Measurements from ENCODE around the gene PADI4.

Gene PADI4

GRCh38 chr1:17365293-17365692 lies 57.3 kb downstream of the PADI4 start:
- Histone ChIP-seq H3K27ac (ENCODE audit: low read length) (no peak overlapping the region), H3K9ac (ENCODE audit: low read length) (no peak overlapping the region), H3K27me3 (ENCODE audit: low read depth, low read length) (no peaks in the 10 kb centered on the region), H3K4me2 (ENCODE audit: low read length) (no peak overlapping the region), H3K4me1 (ENCODE audit: low read length) (no peaks in the 10 kb centered on the region), H2AFZ (ENCODE audit: low read depth, low read length) (no peak overlapping the region), H3K36me3 (replicated peaks; ENCODE audit: low read depth, low read length) (no peaks in the 10 kb centered on the region), H4K20me1 (ENCODE audit: insufficient read depth, low read length) (no peaks in the 10 kb centered on the region), H3K4me3 (ENCODE audit: low read length) (no peak overlapping the region), H3K79me2 (ENCODE audit: low read length) (no peaks in the 10 kb centered on the region), H3K9me3 (ENCODE audit: insufficient read depth, low read length) (no peaks in the 10 kb centered on the region)
- TF ChIP-seq, protein P1, sequence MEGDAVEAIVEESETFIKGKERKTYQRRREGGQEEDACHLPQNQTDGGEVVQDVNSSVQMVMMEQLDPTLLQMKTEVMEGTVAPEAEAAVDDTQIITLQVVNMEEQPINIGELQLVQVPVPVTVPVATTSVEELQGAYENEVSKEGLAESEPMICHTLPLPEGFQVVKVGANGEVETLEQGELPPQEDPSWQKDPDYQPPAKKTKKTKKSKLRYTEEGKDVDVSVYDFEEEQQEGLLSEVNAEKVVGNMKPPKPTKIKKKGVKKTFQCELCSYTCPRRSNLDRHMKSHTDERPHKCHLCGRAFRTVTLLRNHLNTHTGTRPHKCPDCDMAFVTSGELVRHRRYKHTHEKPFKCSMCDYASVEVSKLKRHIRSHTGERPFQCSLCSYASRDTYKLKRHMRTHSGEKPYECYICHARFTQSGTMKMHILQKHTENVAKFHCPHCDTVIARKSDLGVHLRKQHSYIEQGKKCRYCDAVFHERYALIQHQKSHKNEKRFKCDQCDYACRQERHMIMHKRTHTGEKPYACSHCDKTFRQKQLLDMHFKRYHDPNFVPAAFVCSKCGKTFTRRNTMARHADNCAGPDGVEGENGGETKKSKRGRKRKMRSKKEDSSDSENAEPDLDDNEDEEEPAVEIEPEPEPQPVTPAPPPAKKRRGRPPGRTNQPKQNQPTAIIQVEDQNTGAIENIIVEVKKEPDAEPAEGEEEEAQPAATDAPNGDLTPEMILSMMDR (IDR thresholded peaks at IDR 0.05; ENCODE audit: low read depth, low read length) = no peak
- TF ChIP-seq EZH2phosphoT487 (IDR thresholded peaks at IDR 0.05; ENCODE audit: low read depth) = no peak

DNA sequence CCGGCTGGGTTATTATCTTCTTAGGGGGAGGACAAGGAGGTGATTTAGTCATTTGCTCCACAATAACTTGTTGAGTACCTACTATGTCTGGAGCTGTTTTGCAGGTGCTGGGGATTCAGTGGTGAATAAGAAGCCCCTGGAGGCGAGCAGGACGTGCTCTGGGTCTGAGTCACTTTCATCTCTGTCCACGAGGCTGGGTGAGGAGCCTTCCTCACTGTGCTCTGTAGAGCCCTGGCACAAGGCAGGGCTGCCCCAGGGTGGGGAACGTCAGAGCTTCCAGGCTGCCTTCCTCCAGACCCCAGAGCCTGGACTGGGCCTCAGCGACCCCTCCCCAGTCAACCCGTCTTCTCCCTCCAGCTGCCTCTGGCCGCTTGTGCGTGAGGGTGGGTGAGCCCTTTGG lies 61.5 kb downstream of the PADI4 start:
- no peak overlapping the region for H3K9ac ChIP-seq (ENCODE audit: low read length)
- TF ChIP-seq, protein P1 (IDR thresholded peaks at IDR 0.05; ENCODE audit: low read depth, low read length) = no peak
- TF ChIP-seq EZH2phosphoT487 (IDR thresholded peaks at IDR 0.05; ENCODE audit: low read depth) = no peak
- H3K27ac ChIP-seq (ENCODE audit: low read length) = no peak overlapping the region
- no peak overlapping the region for H2AFZ ChIP-seq (ENCODE audit: low read depth, low read length)
- no peaks in the 10 kb centered on the region for H3K4me1 ChIP-seq (ENCODE audit: low read length)
- H3K36me3 ChIP-seq (replicated peaks; ENCODE audit: low read depth, low read length) = no peaks in the 10 kb centered on the region
- H3K9me3 ChIP-seq (ENCODE audit: insufficient read depth, low read length) = no peaks in the 10 kb centered on the region
- no peaks in the 10 kb centered on the region for H4K20me1 ChIP-seq (ENCODE audit: insufficient read depth, low read length)
- H3K4me2 ChIP-seq (ENCODE audit: low read length) = no peak overlapping the region
- no peak overlapping the region for H3K4me3 ChIP-seq (ENCODE audit: low read length)
- 0 out of 2 replicates have a peak, but pooled peaks cover 6% of the 10 kb centered on the region for H3K27me3 ChIP-seq (ENCODE audit: low read depth, low read length)
- H3K79me2 ChIP-seq (ENCODE audit: low read length) = no peaks in the 10 kb centered on the region

DNA sequence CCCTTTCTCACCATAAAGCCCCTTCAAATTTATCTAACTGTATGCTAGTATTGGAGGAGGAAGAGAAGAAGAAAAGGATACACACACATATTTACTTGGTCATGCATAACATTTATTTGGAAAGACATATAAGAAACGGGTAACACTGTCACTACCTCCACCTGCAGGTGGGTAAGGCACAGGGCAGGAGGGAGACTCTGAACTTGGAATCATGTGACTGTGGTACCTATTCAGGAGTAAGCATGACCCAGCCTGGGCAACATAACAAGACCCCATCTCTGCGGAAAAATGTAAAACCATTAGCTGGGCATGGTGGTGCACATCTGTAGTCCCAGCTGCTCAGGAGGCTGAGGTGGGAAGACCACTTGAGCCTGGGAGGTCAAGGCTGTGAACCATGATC lies 62.6 kb downstream of the PADI4 start:
- Histone ChIP-seq H2AFZ (ENCODE audit: low read depth, low read length) (no peak overlapping the region), H3K36me3 (replicated peaks; ENCODE audit: low read depth, low read length) (no peaks in the 10 kb centered on the region), H3K79me2 (ENCODE audit: low read length) (no peaks in the 10 kb centered on the region), H3K4me3 (ENCODE audit: low read length) (no peak overlapping the region), H3K27ac (ENCODE audit: low read length) (no peak overlapping the region), H3K9me3 (ENCODE audit: insufficient read depth, low read length) (no peaks in the 10 kb centered on the region), H3K4me1 (ENCODE audit: low read length) (0 out of 2 replicates have a peak, but pooled peaks cover under 1% of the 10 kb centered on the region), H3K9ac (ENCODE audit: low read length) (no peak overlapping the region), H4K20me1 (ENCODE audit: insufficient read depth, low read length) (no peaks in the 10 kb centered on the region), H3K4me2 (ENCODE audit: low read length) (no peak overlapping the region), H3K27me3 (ENCODE audit: low read depth, low read length) (0 out of 2 replicates have a peak, but pooled peaks cover 6% of the 10 kb centered on the region)
- TF ChIP-seq EZH2phosphoT487 (IDR thresholded peaks at IDR 0.05; ENCODE audit: low read depth) = no peak
- TF ChIP-seq, protein P1 (IDR thresholded peaks at IDR 0.05; ENCODE audit: low read depth, low read length) = peak; percentile 34; the same call in 1 of the 2 replicates

DNA sequence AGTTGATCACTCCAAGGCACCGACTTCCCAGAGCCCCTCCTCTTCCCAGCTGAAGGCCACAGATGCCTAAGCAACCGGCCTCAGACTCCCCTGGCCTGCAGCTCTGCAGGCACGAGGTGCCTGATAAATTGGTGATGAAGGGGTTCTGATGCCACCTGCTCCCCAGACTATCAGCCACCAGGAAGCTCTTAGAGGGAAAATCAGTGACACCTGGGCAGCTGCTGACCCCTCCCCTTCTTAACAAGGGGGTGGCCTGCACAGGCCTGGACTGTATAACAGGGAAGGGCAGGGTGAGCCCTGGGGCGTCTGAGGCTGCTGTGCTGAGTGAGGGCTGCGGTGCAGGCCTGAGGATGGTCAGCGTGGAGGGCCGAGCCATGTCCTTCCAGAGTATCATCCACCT lies 63.9 kb downstream of the PADI4 start, which contains the start of gene PADI6:
TSS of gene PADI6 (plus strand) at position 301 of the 400 bp plus-strand sequence. CDS start at position 351, 50 bp downstream.
- Histone ChIP-seq H3K9ac (ENCODE audit: low read length) (no peak within 1 kb of the TSS), H3K9me3 (ENCODE audit: insufficient read depth, low read length) (no peaks in the 10 kb centered on the region), H3K4me3 (ENCODE audit: low read length) (no peak within 1 kb of the TSS), H3K36me3 (replicated peaks; ENCODE audit: low read depth, low read length) (no peaks in the 10 kb centered on the region), H3K27me3 (ENCODE audit: low read depth, low read length) (0 out of 2 replicates have a peak, but pooled peaks cover 6% of the 10 kb centered on the region), H2AFZ (ENCODE audit: low read depth, low read length) (no peak within 1 kb of the TSS), H3K79me2 (ENCODE audit: low read length) (no peaks in the 10 kb centered on the region), H3K4me1 (ENCODE audit: low read length) (0 out of 2 replicates have a peak, but pooled peaks cover 2% of the 10 kb centered on the region), H4K20me1 (ENCODE audit: insufficient read depth, low read length) (no peaks in the 10 kb centered on the region), H3K27ac (ENCODE audit: low read length) (no peak within 1 kb of the TSS), H3K4me2 (ENCODE audit: low read length) (no peak within 1 kb of the TSS)
- TF ChIP-seq EZH2phosphoT487 (IDR thresholded peaks at IDR 0.05; ENCODE audit: low read depth) = no peak
- TF ChIP-seq, protein P1 (IDR thresholded peaks at IDR 0.05; ENCODE audit: low read depth, low read length) = no peak
